ENCODE data around the gene HCFC1.

HCFC1 gene

GRCh38 chrX:153921511-153922446 lies 49.8 kb downstream of the HCFC1 start:
- DNase-seq: no peak

GRCh38 chrX:153921070-153921469 lies 50.5 kb downstream of the HCFC1 start:
- DNase-seq: no peak

GRCh38 chrX:153920546-153920945 lies 51.1 kb downstream of the HCFC1 start:
- no peak for DNase-seq

- DNase-seq: no peak
Observed at GRCh38 chrX:153919281-153919680, 52.3 kb downstream of the HCFC1 start.

- no peak for DNase-seq
Observed at GRCh38 chrX:153917869-153918268, 53.7 kb downstream of the HCFC1 start.

- no peak for DNase-seq
Observed at GRCh38 chrX:153913701-153914100, 57.9 kb downstream of the HCFC1 start.

- no peak for DNase-seq
Observed at GRCh38 chrX:153913211-153913610, 58.4 kb downstream of the HCFC1 start.

- DNase-seq: no peak
Observed at GRCh38 chrX:153911798-153912197, 59.8 kb downstream of the HCFC1 start.

GRCh38 chrX:153910446-153910845 lies 61.2 kb downstream of the HCFC1 start:
- DNase-seq: no peak

- DNase-seq: no peak
Observed at GRCh38 chrX:153909980-153910360, 61.6 kb downstream of the HCFC1 start.

GRCh38 chrX:153909024-153909979 lies 62.3 kb downstream of the HCFC1 start:
- DNase-seq: no peak

GRCh38 chrX:153908219-153908860 lies 63.3 kb downstream of the HCFC1 start:
- DNase-seq: no peak

- no peak for DNase-seq
Observed at GRCh38 chrX:153907456-153907855, 64.2 kb downstream of the HCFC1 start.

- no peak for DNase-seq
Observed at GRCh38 chrX:153906126-153906917, 65.3 kb downstream of the HCFC1 start.

- no peak for DNase-seq
Observed at GRCh38 chrX:153905481-153906095, 66.0 kb downstream of the HCFC1 start.

- no peak for DNase-seq
Observed at GRCh38 chrX:153903991-153904957, 67.3 kb downstream of the HCFC1 start, which contains the start of gene AVPR2. TSS of gene AVPR2 (plus strand) at chrX:153904673. CDS start at chrX:153905146, 473 bp downstream.

GRCh38 chrX:153903238-153903980 lies 68.2 kb downstream of the HCFC1 start:
- DNase-seq: no peak

GRCh38 chrX:153902385-153902784 lies 69.2 kb downstream of the HCFC1 start:
- DNase-seq: no peak

GRCh38 chrX:153901753-153902140 lies 69.9 kb downstream of the HCFC1 start:
- DNase-seq: no peak
